T-helper 1 cell treated with Interleukin-12 subunit alpha and Interleukin-12 subunit beta and Interleukin-4 antibody, amounts not matched to agents 30 ng/mL and 1 ng/mL, for 36 hours (primary cell): Measurements from ENCODE around the gene GOLGA6L9. TPM values are rescaled to one million over a fixed set of nuclear protein-coding genes. Genes with fewer than 3 reads are reported as not detected.
"Not testable (repeated sequence)": the region's sequence is repeated elsewhere in the genome, so short reads cannot be mapped to it uniquely, and the experiment has no call there.

Source experiments
- intact Hi-C: fragments of 100-400 bp; cut with micrococcal nuclease; formaldehyde crosslinking; loops from one replicate; pipeline ENCODE4 v1.15.1; 2024
- total RNA-seq: library from RNA; stranded (reverse); gene quantifications from 2 replicates; pipeline ENCODE4 v1.2.3, GENCODE V29; 2022

GOLGA6L9 gene
- total RNA-seq, 1 donor from 2014 or later, result 1.1 TPM

GRCh38 chr15:82468205-82468604 is 38.6 kb downstream of the GOLGA6L9 start:
- intact Hi-C loops, result not testable (repeated sequence)

GRCh38 chr15:82469381-82469780 is 39.8 kb downstream of the GOLGA6L9 start:
- intact Hi-C loops, result not testable (repeated sequence)

- intact Hi-C loops, result not testable (repeated sequence)
These were observed 42.8 kb downstream of the GOLGA6L9 start for GRCh38 chr15:82472269-82472982.

- intact Hi-C loops, result not testable (repeated sequence)
These were observed 45.1 kb downstream of the GOLGA6L9 start for GRCh38 chr15:82474596-82475325.

- intact Hi-C loops, result not testable (repeated sequence)
These were observed 45.8 kb downstream of the GOLGA6L9 start for GRCh38 chr15:82475345-82475967.

GRCh38 chr15:82476697-82477342 is 47.2 kb downstream of the GOLGA6L9 start:
- intact Hi-C loops, result not testable (repeated sequence)

- intact Hi-C loops, result not testable (repeated sequence)
These were observed 47.9 kb downstream of the GOLGA6L9 start for GRCh38 chr15:82477343-82478057.

Other genes with a start within 250 kb of the GOLGA6L9 start
- 23.0 and 25.9 TPM in 2 replicates for gene EFL1, start 167.1 kb upstream of the GOLGA6L9 start, total RNA-seq
- 0.12 and 0.49 TPM in 2 replicates for gene SAXO2, start 167.0 kb upstream of the GOLGA6L9 start, total RNA-seq
- gene GOLGA6L10, start 80.3 kb upstream of the GOLGA6L9 start, total RNA-seq, result 0.24 and 0.37 TPM in 2 replicates
- 1,659 and 1,668 TPM in 2 replicates for gene RPS17, start 110.6 kb downstream of the GOLGA6L9 start, total RNA-seq
- gene CPEB1, start 217.5 kb downstream of the GOLGA6L9 start, total RNA-seq, result not detected in 2 replicates